DND-41 (cell line): ENCODE results near the gene STK32C.

Experiments
- ATAC-seq: fragments of 200-7000 bp; cut with Tn5 transposase; 3 replicates; pipeline ENCODE4 v1.9.1; 2021; ENCODE audit warnings: low read depth; ENCODE audit not compliant: insufficient read depth
- DNase-seq: peaks from one replicate; pipeline ENCODE4 v3.0.0-alpha.2; 2020
- H2AFZ ChIP-seq: 2 replicates; pipeline ENCODE4 v1.6.0; 2012; ENCODE audit warnings: low read depth, low read length
- H3K27ac ChIP-seq: 2 replicates; pipeline ENCODE4 v1.5.1; 2012; ENCODE audit warnings: low read length, inconsistent platforms
- H3K27me3 ChIP-seq: fragments of 200-600 bp; sonication (generic); 2 replicates; pipeline ENCODE4 v1.6.0; 2012; ENCODE audit warnings: low read length, mild to moderate bottlenecking, inconsistent platforms; ENCODE audit not compliant: insufficient read depth, poor library complexity
- H3K36me3 ChIP-seq: 2 replicates; pipeline ENCODE4 v1.5.1; 2012; ENCODE audit warnings: low read length, inconsistent platforms; ENCODE audit not compliant: insufficient read depth
- H3K4me1 ChIP-seq: 2 replicates; pipeline ENCODE4 v1.5.1; 2012; ENCODE audit warnings: mild to moderate bottlenecking, low read length; ENCODE audit not compliant: insufficient read depth
- H3K4me2 ChIP-seq: 2 replicates; pipeline ENCODE4 v1.6.0; 2012; ENCODE audit warnings: mild to moderate bottlenecking, moderate library complexity, low read length, inconsistent platforms; ENCODE audit not compliant: insufficient read depth
- H3K4me3 ChIP-seq, 2 experiments: fragments of 200-600 bp in 1 of 2; shearing (Covaris generic) in 1 of 2; 2 replicates each; pipeline ENCODE4 v1.5.1; 2012 to 2016; ENCODE audit warnings: inconsistent platforms in 2 of 2, low read length in 2 of 2, mild to moderate bottlenecking in 2 of 2, low read depth in 1 of 2, moderate library complexity in 1 of 2
- H3K79me2 ChIP-seq: 2 replicates; pipeline ENCODE4 v1.6.0; 2012; ENCODE audit warnings: low read length, inconsistent platforms; ENCODE audit not compliant: insufficient read depth
- H3K9ac ChIP-seq: 2 replicates; pipeline ENCODE4 v1.6.0; 2012; ENCODE audit warnings: low read depth, mild to moderate bottlenecking, inconsistent platforms, low read length, moderate library complexity
- H3K9me3 ChIP-seq: 2 replicates; pipeline ENCODE4 v1.5.1; 2012; ENCODE audit warnings: low read length, moderate library complexity, mild to moderate bottlenecking, inconsistent platforms; ENCODE audit not compliant: insufficient read depth, severe bottlenecking
- H4K20me1 ChIP-seq: 2 replicates; pipeline ENCODE4 v1.6.0; 2012; ENCODE audit warnings: low read length; ENCODE audit not compliant: insufficient read depth
- CTCF ChIP-seq: IDR thresholded peaks from 2 replicates; pipeline ENCODE4 v1.5.1; 2012; ENCODE audit warnings: borderline replicate concordance, low read length, moderate library complexity, mild to moderate bottlenecking; ENCODE audit not compliant: poor library complexity, severe bottlenecking; ENCODE audit errors: extremely low read depth
- EZH2 ChIP-seq: IDR thresholded peaks from 3 replicates; pipeline ENCODE4 v1.6.1; 2012; ENCODE audit warnings: borderline replicate concordance, low read depth, mild to moderate bottlenecking, moderate library complexity, low read length, inconsistent platforms; ENCODE audit not compliant: severe bottlenecking

Gene STK32C

GRCh38 chr10:132322586-132323048 is 14.9 kb upstream of the STK32C start:
- no peak overlapping the region for H3K27ac ChIP-seq
- H3K9ac ChIP-seq, result no peak overlapping the region
- no peak overlapping the region for H3K4me2 ChIP-seq
- H4K20me1 ChIP-seq, result peaks cover 9% of the 10 kb centered on the region; the same call in 1 of the 2 replicates
- H3K79me2 ChIP-seq, result peaks cover 3% of the 10 kb centered on the region
- no peaks in the 10 kb centered on the region for H3K9me3 ChIP-seq
- 0 out of 2 replicates have a peak, but pooled peaks cover 8% of the 10 kb centered on the region for H3K36me3 ChIP-seq
- no peak for ATAC-seq
- TF ChIP-seq CTCF (no peak), EZH2 (no peak)
- DNase-seq, result no peak
- no peak overlapping the region for H3K4me3 ChIP-seq
- H3K27me3 ChIP-seq, result no peaks in the 10 kb centered on the region
- H2AFZ ChIP-seq, result no peak overlapping the region
- H3K4me1 ChIP-seq, result no peaks in the 10 kb centered on the region

GRCh38 chr10:132321726-132322125 is 14.0 kb upstream of the STK32C start:
- H4K20me1 ChIP-seq, result peaks cover 7% of the 10 kb centered on the region; the same call in 1 of the 2 replicates
- H3K4me2 ChIP-seq, result no peak overlapping the region
- H3K4me3 ChIP-seq, result no peak overlapping the region
- no peaks in the 10 kb centered on the region for H3K36me3 ChIP-seq
- peaks cover 3% of the 10 kb centered on the region; the same call in 1 of the 2 replicates for H3K79me2 ChIP-seq
- no peak overlapping the region for H2AFZ ChIP-seq
- H3K27ac ChIP-seq, result no peak overlapping the region
- no peak for TF ChIP-seq EZH2
- TF ChIP-seq CTCF, result no peak
- no peaks in the 10 kb centered on the region for H3K27me3 ChIP-seq
- no peak for ATAC-seq
- H3K9me3 ChIP-seq, result no peaks in the 10 kb centered on the region
- no peak for DNase-seq
- no peaks in the 10 kb centered on the region for H3K4me1 ChIP-seq
- H3K9ac ChIP-seq, result no peak overlapping the region

GRCh38 chr10:132320654-132321469 is 13.1 kb upstream of the STK32C start:
- no peak overlapping the region for H2AFZ ChIP-seq
- no peak for ATAC-seq
- no peak overlapping the region for H3K27ac ChIP-seq

More at GRCh38 chr10:132320654-132321469, 13.1 kb upstream of the STK32C start:
- no peak overlapping the region for H3K4me3 ChIP-seq
- H3K36me3 ChIP-seq, result no peaks in the 10 kb centered on the region
- H3K79me2 ChIP-seq, result no peaks in the 10 kb centered on the region
- no peaks in the 10 kb centered on the region for H3K4me1 ChIP-seq
- no peak overlapping the region for H3K4me2 ChIP-seq
- TF ChIP-seq EZH2, result no peak
- no peak for TF ChIP-seq CTCF
- H3K9ac ChIP-seq, result no peak overlapping the region
- no peaks in the 10 kb centered on the region for H3K27me3 ChIP-seq
- no peak for DNase-seq
- H3K9me3 ChIP-seq, result no peaks in the 10 kb centered on the region
- peaks cover 7% of the 10 kb centered on the region; the same call in 1 of the 2 replicates for H4K20me1 ChIP-seq
